Colon (tissue), 2 donors: ENCODE data around the gene NTRK2.

Source experiments
- FAIRE-seq: peaks from 2 replicates; lab custom pipeline; 2012; peaks lifted over from hg19 to GRCh38; lab: Jason Lieb, UNC
- donor health status: control.
- donor health status: control.

The NTRK2 gene

DNA sequence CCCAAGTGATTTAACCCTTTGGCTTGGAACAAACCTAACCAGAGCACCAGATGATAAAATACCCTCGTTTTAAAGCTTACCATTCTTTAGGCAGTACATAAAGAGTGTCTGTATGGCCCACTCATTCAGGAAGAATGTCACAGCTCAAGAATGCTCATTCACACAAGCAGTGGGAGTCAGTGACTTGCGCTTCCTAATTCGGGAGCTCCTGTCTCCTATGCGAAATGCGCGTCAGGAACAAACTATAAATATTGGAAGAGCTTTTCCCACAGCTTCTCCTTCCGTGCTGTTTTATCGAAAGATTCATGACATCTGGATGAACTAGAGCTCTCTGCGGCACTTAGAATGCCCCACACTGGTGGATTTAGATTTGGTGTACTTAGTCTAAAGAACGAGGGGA, 66.6 kb downstream of the NTRK2 start:
- FAIRE-seq = no peak

- no peak for FAIRE-seq
Measured at GRCh38 chr9:84736536-84736935, 67.0 kb downstream of the NTRK2 start.

DNA sequence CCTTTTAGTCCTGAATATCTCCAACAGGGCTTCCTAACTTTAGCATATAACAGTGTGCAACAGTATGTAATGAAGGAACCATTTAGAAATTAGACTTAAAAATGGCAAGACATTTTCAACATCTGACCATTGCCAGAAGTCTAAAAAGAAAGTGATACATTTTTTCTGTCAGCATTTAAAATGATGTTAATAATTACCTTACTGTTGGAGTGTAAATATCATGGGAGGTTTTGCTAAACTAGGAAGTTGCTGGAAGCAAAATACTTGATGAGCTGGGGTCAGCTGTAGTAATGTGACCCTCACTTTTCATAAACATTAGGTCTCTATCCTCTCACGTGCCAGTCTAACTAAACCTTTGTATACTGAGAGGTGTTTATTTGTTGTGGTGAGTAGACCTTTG, 68.8 kb downstream of the NTRK2 start:
- no peak for FAIRE-seq

- no peak for FAIRE-seq
Measured at GRCh38 chr9:84742261-84742660, 72.7 kb downstream of the NTRK2 start.

GRCh38 chr9:84744195-84744594, 74.7 kb downstream of the NTRK2 start:
- FAIRE-seq = no peak

DNA sequence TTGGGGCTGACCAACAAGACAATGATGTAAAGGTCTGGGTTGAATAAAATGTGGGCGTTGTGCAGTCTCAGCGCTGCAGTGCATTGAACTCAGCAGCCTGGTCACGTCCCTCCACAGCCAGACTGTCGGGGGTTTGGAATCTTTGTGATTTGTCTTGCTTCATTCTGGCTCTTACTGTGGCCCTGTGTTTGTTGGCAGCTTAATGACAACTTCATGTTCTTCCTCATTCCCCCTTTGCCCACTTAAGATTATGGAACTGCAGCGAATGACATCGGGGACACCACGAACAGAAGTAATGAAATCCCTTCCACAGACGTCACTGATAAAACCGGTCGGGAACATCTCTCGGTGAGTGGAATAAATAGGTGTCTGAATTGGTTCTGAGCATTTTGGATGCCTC, 75.2 kb downstream of the NTRK2 start:
- no peak for FAIRE-seq

DNA sequence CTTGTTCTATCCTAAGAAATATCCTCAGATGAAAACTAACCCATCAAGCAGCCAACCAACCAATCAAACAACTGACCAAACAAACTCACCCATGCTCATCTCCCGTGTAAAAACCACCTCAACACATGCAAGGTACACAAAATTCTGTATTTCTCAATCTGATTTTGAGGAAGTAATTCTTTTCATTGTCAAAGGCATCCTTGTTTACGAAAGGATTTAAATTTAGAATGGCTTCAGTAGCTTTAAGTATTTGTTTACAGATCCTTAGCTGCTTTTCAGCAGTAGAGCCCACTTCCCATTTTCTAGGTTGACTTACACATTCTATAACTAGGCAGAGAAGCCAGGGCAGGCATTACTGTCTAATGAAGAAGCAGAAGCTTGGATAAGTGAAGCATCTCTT, 78.6 kb downstream of the NTRK2 start:
- no peak for FAIRE-seq

DNA sequence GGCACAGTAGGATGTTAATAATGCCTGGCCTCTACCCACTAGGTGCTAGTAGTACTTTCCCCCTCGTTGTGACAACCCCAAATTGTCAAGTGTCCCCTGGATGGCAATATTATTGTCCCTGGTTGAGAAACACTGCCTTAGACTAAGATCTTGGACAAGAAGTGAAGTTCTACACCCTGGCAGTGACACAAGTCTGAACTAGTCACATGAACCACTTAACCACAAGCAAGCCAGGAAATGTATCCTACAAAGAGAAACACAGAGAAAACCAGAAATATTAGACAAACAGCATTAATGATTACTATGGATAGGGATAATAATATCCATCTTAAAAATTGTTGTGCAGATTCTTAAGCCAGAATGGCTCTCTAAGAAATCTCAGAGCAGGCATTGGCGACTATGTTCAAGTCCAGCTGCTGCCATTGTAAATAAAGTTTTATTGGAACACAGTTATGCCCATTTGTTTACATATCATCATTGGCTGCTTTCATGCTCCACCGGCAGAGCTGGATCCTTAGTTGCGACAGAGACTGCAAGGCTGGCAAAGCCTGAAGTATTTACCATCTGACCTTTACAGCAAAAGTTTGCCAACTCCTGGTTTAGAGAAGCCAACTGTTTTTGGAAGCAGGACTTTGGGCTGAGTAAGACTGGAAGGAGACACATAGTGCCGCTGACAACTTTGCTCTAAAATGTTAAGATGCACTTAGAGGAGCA, 80.8 kb downstream of the NTRK2 start:
- FAIRE-seq = no peak

GRCh38 chr9:84751921-84752320, 82.4 kb downstream of the NTRK2 start:
- no peak for FAIRE-seq

- FAIRE-seq = no peak
Measured at GRCh38 chr9:84754461-84754860, 84.9 kb downstream of the NTRK2 start.

DNA sequence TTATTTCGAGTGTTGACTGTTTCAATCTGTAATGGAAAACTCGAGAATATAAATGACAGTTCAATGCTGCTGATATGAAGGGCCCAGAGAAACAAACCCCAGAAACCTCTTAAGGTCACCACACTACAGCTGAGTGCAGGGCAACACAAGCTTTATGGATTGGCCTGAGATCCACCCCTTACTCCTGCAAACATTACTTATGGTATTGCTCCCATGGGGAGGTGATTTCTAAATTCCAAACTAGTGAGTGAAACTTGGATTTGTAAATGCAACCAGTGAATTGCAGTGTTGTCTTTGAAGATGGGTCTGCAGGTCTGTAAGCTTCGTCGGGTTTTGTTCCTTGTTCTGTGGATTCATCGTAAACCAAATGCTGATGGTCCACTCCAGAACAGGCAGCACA, 85.4 kb downstream of the NTRK2 start:
- FAIRE-seq = no peak

- no peak for FAIRE-seq
Measured at GRCh38 chr9:84755380-84755779, 85.9 kb downstream of the NTRK2 start.

GRCh38 chr9:84756171-84756570, 86.6 kb downstream of the NTRK2 start:
- no peak for FAIRE-seq

GRCh38 chr9:84756731-84757130, 87.2 kb downstream of the NTRK2 start:
- no peak for FAIRE-seq

DNA sequence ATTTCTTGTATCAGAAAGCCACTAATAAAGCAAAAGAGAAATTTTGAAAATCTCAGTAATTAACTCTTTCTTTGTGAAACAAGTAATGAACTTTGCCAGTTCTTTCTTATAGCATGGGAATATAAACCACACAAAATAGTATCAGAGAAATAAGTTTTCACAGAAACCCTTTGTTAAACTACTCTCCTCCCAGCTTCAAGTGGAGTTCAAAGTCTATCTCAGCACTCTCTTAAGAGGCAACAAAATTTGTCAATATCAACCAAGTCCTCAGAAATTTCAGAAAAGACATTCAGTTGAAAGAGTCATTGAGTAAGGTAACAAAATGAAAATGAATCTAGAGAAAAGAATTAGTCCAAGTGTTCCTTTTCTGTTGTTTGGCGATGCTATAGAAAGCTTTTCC, 89.3 kb downstream of the NTRK2 start:
- no peak for FAIRE-seq

- FAIRE-seq = no peak
Measured at GRCh38 chr9:84759300-84759750, 89.8 kb downstream of the NTRK2 start.

DNA sequence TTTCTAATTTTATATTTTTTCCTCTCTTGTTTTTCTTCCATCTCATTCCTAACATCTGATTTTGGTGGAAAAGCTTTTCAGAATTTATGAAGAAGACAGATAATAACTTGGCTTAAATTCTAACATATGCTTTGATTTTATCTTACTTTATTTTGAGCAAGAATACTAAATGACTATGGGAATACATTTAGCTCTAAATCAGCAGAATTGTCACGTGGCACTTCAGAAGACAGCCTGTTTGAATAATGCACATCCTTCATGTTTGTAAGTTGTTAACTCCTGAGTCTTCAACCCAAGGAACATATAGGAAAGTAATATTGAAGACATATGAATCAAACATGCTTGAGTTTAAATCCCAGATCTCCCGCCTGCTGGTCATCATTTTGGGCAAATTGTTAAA, 90.3 kb downstream of the NTRK2 start:
- FAIRE-seq = no peak

GRCh38 chr9:84761137-84761808, 91.7 kb downstream of the NTRK2 start:
- FAIRE-seq = no peak

DNA sequence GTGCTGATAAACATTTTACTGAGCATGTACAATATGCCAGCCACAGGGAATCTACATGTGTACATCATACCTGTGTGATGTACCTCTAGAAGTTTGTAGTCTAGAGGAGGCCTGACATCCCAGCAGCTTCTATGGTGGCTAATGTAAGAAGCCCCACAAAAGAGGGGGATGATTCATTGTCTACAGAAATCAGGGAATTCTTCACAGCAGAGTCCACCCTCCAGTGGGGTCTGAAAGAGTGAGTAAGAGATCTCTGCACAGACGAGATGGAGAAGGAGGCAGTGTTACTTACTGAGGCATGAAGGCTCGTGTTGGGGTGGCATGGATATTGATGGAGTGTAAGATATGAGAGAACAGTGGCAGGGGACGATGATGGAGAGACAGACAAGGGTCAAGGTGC, 103.0 kb downstream of the NTRK2 start:
- FAIRE-seq = no peak

DNA sequence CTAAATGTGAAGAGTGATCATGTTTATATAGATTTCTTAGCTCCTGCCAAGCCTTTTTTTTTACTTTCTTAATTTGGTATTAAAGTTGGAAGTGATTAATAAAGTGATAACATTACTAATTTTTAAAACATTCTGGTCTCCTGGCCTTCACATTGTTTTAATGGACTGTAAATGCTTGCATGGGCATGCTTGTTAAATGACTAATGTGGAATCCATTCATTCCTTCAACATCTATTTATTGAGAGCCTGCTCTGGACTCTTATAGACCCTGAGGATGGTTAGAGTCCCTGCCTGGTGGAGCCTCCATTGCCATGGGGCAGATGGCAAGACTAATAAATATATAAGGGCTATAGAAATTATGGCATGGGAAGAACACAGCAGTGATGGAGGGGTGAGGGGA, 103.5 kb downstream of the NTRK2 start:
- FAIRE-seq = no peak

- FAIRE-seq = no peak
Measured at GRCh38 chr9:84775056-84775643, 105.6 kb downstream of the NTRK2 start.

GRCh38 chr9:84778570-84778969, 109.0 kb downstream of the NTRK2 start:
- no peak for FAIRE-seq

- no peak for FAIRE-seq
Measured at GRCh38 chr9:84779883-84780282, 110.4 kb downstream of the NTRK2 start.

- no peak for FAIRE-seq
Measured at GRCh38 chr9:84780385-84780784, 110.9 kb downstream of the NTRK2 start.
